ENCODE data around the gene EDNRA. TPM values are rescaled to one million over a fixed set of nuclear protein-coding genes. Genes with fewer than 3 reads are reported as not detected.

The EDNRA gene
- total RNA-seq, 1 donor from 2014 or later, result 10.0 TPM

- Histone ChIP-seq H3K4me1 (no peaks in the 10 kb centered on the region), H3K9me3 (replicated peaks) (no peaks in the 10 kb centered on the region), H3K27me3 (ENCODE audit: low read depth) (no peaks in the 10 kb centered on the region), H3K36me3 (no peaks in the 10 kb centered on the region), H3K27ac (replicated peaks) (no peak overlapping the region), H3K4me3 (no peak overlapping the region)
- TF ChIP-seq CTCF (IDR thresholded peaks at IDR 0.05; ENCODE audit: borderline replicate concordance), result no peak
- DNase-seq, result no peak
- intact Hi-C loops (cut with micrococcal nuclease), result loop anchor here (10.0 kb wide), 1 partner anchor 489 kb away; no protein-coding TSS in a partner anchor
Measured at GRCh38 chr4:147594107-147594506, 113.2 kb downstream of the EDNRA start.

Other genes starting within 250 kb of the EDNRA start
- gene TMEM184C, start 136.3 kb downstream of the EDNRA start, total RNA-seq, result 24.7 TPM
- 5.0 TPM for gene PRMT9, start 203.1 kb downstream of the EDNRA start, total RNA-seq